Mesenchymal stem cell (in vitro differentiated cells and primary cell): ENCODE data around the gene VAMP8.
A peak's percentile ranks its signal among the peaks of the same experiment; 100 is the strongest.
"Not testable (repeated sequence)": the region's sequence is repeated elsewhere in the genome, so short reads cannot be mapped to it uniquely, and the experiment has no call there.

Experiments
- DNase-seq: peaks from one replicate; pipeline ENCODE4 v3.0.0-alpha.2; 2013
- H2AFZ ChIP-seq: one replicate; pipeline ENCODE4 v1.6.1; 2013; ENCODE audit warnings: low read depth, mild to moderate bottlenecking, control low read depth, inconsistent platforms, low read length, moderate library complexity
- H2AK5ac ChIP-seq: 2 replicates; pipeline ENCODE4 v1.6.1; 2013; ENCODE audit warnings: low read length, moderate library complexity, mild to moderate bottlenecking, inconsistent platforms; ENCODE audit not compliant: severe bottlenecking
- H2BK120ac ChIP-seq: one replicate; pipeline ENCODE4 v1.6.1; 2013; ENCODE audit warnings: low read depth, mild to moderate bottlenecking, inconsistent platforms, low read length, moderate library complexity
- H2BK12ac ChIP-seq, 2 experiments: one replicate each; pipeline ENCODE4 v1.6.1; 2013; ENCODE audit warnings: inconsistent platforms in 2 of 2, low read length in 2 of 2, mild to moderate bottlenecking in 2 of 2, moderate library complexity in 2 of 2, control low read depth in 1 of 2
- H2BK15ac ChIP-seq: one replicate; pipeline ENCODE4 v1.6.1; 2013; ENCODE audit warnings: mild to moderate bottlenecking, low read depth, inconsistent platforms; ENCODE audit not compliant: poor library complexity, severe bottlenecking
- H2BK5ac ChIP-seq: 2 replicates; pipeline ENCODE4 v1.6.1; 2013; ENCODE audit warnings: low read depth, mild to moderate bottlenecking, low read length, control low read depth, inconsistent platforms; ENCODE audit not compliant: poor library complexity, severe bottlenecking
- H3K14ac ChIP-seq, 2 experiments: one replicate each; pipeline ENCODE4 v1.6.1; 2013; ENCODE audit warnings: inconsistent platforms in 2 of 2, low read length in 2 of 2, control low read depth in 1 of 2, mild to moderate bottlenecking in 1 of 2, moderate library complexity in 1 of 2
- H3K18ac ChIP-seq, 2 experiments: one replicate each; pipeline ENCODE4 v1.6.1; 2013; ENCODE audit warnings: inconsistent platforms in 2 of 2, low read length in 2 of 2, control low read depth in 1 of 2, low read depth in 1 of 2, mild to moderate bottlenecking in 1 of 2
- H3K23ac ChIP-seq, 2 experiments: one replicate each; pipeline ENCODE4 v1.6.1; 2013; ENCODE audit warnings: inconsistent platforms in 2 of 2, low read length in 2 of 2, mild to moderate bottlenecking in 2 of 2, moderate library complexity in 2 of 2, control low read depth in 1 of 2
- H3K27ac ChIP-seq: 2 replicates; pipeline ENCODE4 v1.5.1; 2013; ENCODE audit warnings: mild to moderate bottlenecking, moderate library complexity, low read length, control low read depth, inconsistent platforms; ENCODE audit not compliant: poor library complexity, severe bottlenecking
- H3K27me3 ChIP-seq, 2 experiments: 2 replicates each; pipeline versions ENCODE4 v1.6.1 to v1.7.0; 2013; ENCODE audit warnings: low read length in 2 of 2, mild to moderate bottlenecking in 2 of 2, moderate library complexity in 2 of 2, control low read depth in 1 of 2, inconsistent platforms in 1 of 2; ENCODE audit not compliant: control insufficient read depth in 1 of 2, insufficient read depth in 1 of 2
- H3K36me3 ChIP-seq, 2 experiments: 2 replicates each; pipeline versions ENCODE4 v1.6.1 to v1.7.0; 2013; ENCODE audit warnings: low read length in 2 of 2, control low read depth in 1 of 2, inconsistent platforms in 1 of 2, low read depth in 1 of 2, mild to moderate bottlenecking in 1 of 2; ENCODE audit not compliant: insufficient read depth in 2 of 2, control insufficient read depth in 1 of 2
- H3K4ac ChIP-seq, 2 experiments: one replicate each; pipeline ENCODE4 v1.6.1; 2013; ENCODE audit warnings: inconsistent platforms in 2 of 2, low read length in 2 of 2, mild to moderate bottlenecking in 2 of 2, moderate library complexity in 2 of 2, control low read depth in 1 of 2, low read depth in 1 of 2
- H3K4me1 ChIP-seq: 2 replicates; pipeline ENCODE4 v1.6.1; 2013; ENCODE audit warnings: low read depth, low read length, control low read depth; ENCODE audit not compliant: control insufficient read depth, insufficient read depth
- H3K4me2 ChIP-seq: 2 replicates; pipeline ENCODE4 v1.6.1; 2013; ENCODE audit warnings: low read length, mild to moderate bottlenecking, inconsistent platforms; ENCODE audit not compliant: poor library complexity, severe bottlenecking
- H3K4me3 ChIP-seq, 2 experiments: 2 replicates each; pipeline versions ENCODE4 v1.5.1 to v1.7.0; 2013; ENCODE audit warnings: low read length in 2 of 2, mild to moderate bottlenecking in 2 of 2, control low read depth in 1 of 2, low read depth in 1 of 2; ENCODE audit not compliant: insufficient read depth in 1 of 2
- H3K79me1 ChIP-seq: replicated peaks from 2 replicates; pipeline ENCODE4 v1.6.1; 2013; ENCODE audit warnings: mild to moderate bottlenecking, control low read depth, low read length, inconsistent platforms; ENCODE audit not compliant: poor library complexity, severe bottlenecking
- H3K9ac ChIP-seq: 2 replicates; pipeline ENCODE4 v1.7.0; 2013; ENCODE audit warnings: mild to moderate bottlenecking, low read length, moderate library complexity
- H3K9me3 ChIP-seq: 2 replicates; pipeline ENCODE4 v1.7.0; 2013; ENCODE audit warnings: mild to moderate bottlenecking, low read length; ENCODE audit not compliant: control insufficient read depth
- H4K8ac ChIP-seq: one replicate; pipeline ENCODE4 v1.6.1; 2013; ENCODE audit warnings: inconsistent platforms, mild to moderate bottlenecking, low read length, moderate library complexity
- H4K91ac ChIP-seq: one replicate; pipeline ENCODE4 v1.6.1; 2013; ENCODE audit warnings: mild to moderate bottlenecking, low read length, inconsistent platforms
- WGBS: methylation state at CpG from one replicate; pipeline ENCODE4 v1.1.7; 2013; ENCODE audit warnings: mixed read lengths; 5-methylcytosine and 5-hydroxymethylcytosine counted together

Gene VAMP8

GRCh38 chr2:85601771-85602475, 24.5 kb downstream of the VAMP8 start:
- Histone ChIP-seq H2BK5ac (no peak overlapping the region), H3K18ac (peak overlapping the region; percentile 45 to 89), H2AK5ac (peak overlapping the region; percentile 28), H4K8ac (peak overlapping the region; percentile 45), H3K27me3 (no peaks in the 10 kb centered on the region), H3K14ac (peak overlapping the region in 1 of 2 experiments; percentile 98), H2AFZ (peak overlapping the region; percentile 18), H3K9me3 (no peaks in the 10 kb centered on the region), H2BK120ac (peak overlapping the region; percentile 43), H2BK12ac (peak overlapping the region in 1 of 2 experiments; percentile 51), H3K9ac (peak overlapping the region; percentile 92), H3K36me3 (peaks cover 38 to 50% of the 10 kb centered on the region in 2 experiments), H3K4me3 (peak overlapping the region; percentile 86 to 99), H3K27ac (no peak overlapping the region), H3K4me2 (peak overlapping the region; percentile 76), H3K4me1 (peaks cover 34% of the 10 kb centered on the region), H4K91ac (peak overlapping the region; percentile 43), H3K4ac (peak overlapping the region; percentile 9 to 92), H2BK15ac (peak overlapping the region; percentile 92), H3K23ac (peak overlapping the region in 1 of 2 experiments; percentile 83), H3K79me1 (peaks cover 34% of the 10 kb centered on the region)
- peak; percentile 52 for DNase-seq
- 10% methylated on average over 36 of the region's 36 CpGs for WGBS

GRCh38 chr2:85602476-85603234, 25.3 kb downstream of the VAMP8 start, which contains the start of gene TMEM150A:
TMEM150A (minus strand) TSS chr2:85602698; CDS start chr2:85601948, 750 bp downstream.
- peak within 1 kb of the TSS; percentile 83 for H3K4me2 ChIP-seq
- peak within 1 kb of the TSS in 1 of 2 experiments; percentile 98 for H3K14ac ChIP-seq
- no peaks in the 10 kb centered on the region for H3K9me3 ChIP-seq
- peak within 1 kb of the TSS; percentile 9 to 92 for H3K4ac ChIP-seq
- under 1% methylated on average over 58 of the region's 73 CpGs for whole genome bisulfite sequencing
- peak within 1 kb of the TSS; percentile 43 for H4K91ac ChIP-seq
- peaks cover 30% of the 10 kb centered on the region for H3K4me1 ChIP-seq
- no peak within 1 kb of the TSS for H2BK5ac ChIP-seq
- peak within 1 kb of the TSS; percentile 28 for H2AK5ac ChIP-seq
- H3K4me3 ChIP-seq = peak within 1 kb of the TSS; percentile 86 to 99
- peak; percentile 86 for DNase-seq
- H3K18ac ChIP-seq = peak within 1 kb of the TSS; percentile 58 to 92
- peak within 1 kb of the TSS; percentile 43 for H2BK120ac ChIP-seq
- peak within 1 kb of the TSS in 1 of 2 experiments; percentile 70 for H2BK12ac ChIP-seq
- peaks cover 27% of the 10 kb centered on the region for H3K79me1 ChIP-seq
- H4K8ac ChIP-seq = peak within 1 kb of the TSS; percentile 45
- H3K9ac ChIP-seq = peak within 1 kb of the TSS; percentile 92
- H3K27me3 ChIP-seq = no peaks in the 10 kb centered on the region
- H3K27ac ChIP-seq = peak within 1 kb of the TSS; percentile 33
- peak within 1 kb of the TSS; percentile 92 for H2BK15ac ChIP-seq
- peak within 1 kb of the TSS in 1 of 2 experiments; percentile 83 for H3K23ac ChIP-seq
- H2AFZ ChIP-seq = peak within 1 kb of the TSS; percentile 87
- H3K36me3 ChIP-seq = peaks cover 30 to 50% of the 10 kb centered on the region in 2 experiments

GRCh38 chr2:85604133-85604444, 26.7 kb downstream of the VAMP8 start:
- H3K27me3 ChIP-seq, H2AK5ac ChIP-seq, H3K18ac ChIP-seq, H4K8ac ChIP-seq, H2AFZ ChIP-seq, H2BK120ac ChIP-seq, H4K91ac ChIP-seq, H2BK5ac ChIP-seq, H3K23ac ChIP-seq, H2BK12ac ChIP-seq, H2BK15ac ChIP-seq, H3K4me2 ChIP-seq, H3K9me3 ChIP-seq, H3K27ac ChIP-seq, DNase-seq, H3K14ac ChIP-seq, H3K4ac ChIP-seq, H3K9ac ChIP-seq: not testable (repeated sequence)
- 97% methylated on average over 3 of the region's 3 CpGs for WGBS
- peaks cover 21% of the 10 kb centered on the region for H3K79me1 ChIP-seq
- H3K36me3 ChIP-seq = peaks cover 28 to 52% of the 10 kb centered on the region in 2 experiments
- H3K4me1 ChIP-seq = peaks cover 27% of the 10 kb centered on the region
- peak overlapping the region in 1 of 2 experiments; percentile 99 for H3K4me3 ChIP-seq
